Testis (tissue), 3 donors: Measurements from ENCODE around the gene SYF2. TPM values are rescaled to one million over a fixed set of nuclear protein-coding genes. Genes with fewer than 3 reads are reported as not detected.
A peak's percentile ranks its signal among the peaks of the same experiment; 100 is the strongest.
"Not testable (repeated sequence)": the region's sequence is repeated elsewhere in the genome, so short reads cannot be mapped to it uniquely, and the experiment has no call there.

ENCODE experiments used
- DNase-seq: peaks from one replicate; pipeline ENCODE4 v3.0.0-alpha.2; 2019
- H3K27ac ChIP-seq, 2 donors: fragments of 200-600 bp; sonication (generic); one replicate each; pipeline ENCODE4 v1.5.1; 2019
- H3K27me3 ChIP-seq: fragments of 200-600 bp; sonication (generic); one replicate; pipeline ENCODE4 v1.5.1; 2019
- H3K36me3 ChIP-seq: fragments of 200-600 bp; sonication (generic); one replicate; pipeline ENCODE4 v1.5.1; 2017; ENCODE audit warnings: low read depth; ENCODE audit errors: missing control alignments
- H3K4me1 ChIP-seq: fragments of 200-600 bp; sonication (generic); one replicate; pipeline ENCODE4 v1.5.1; 2019
- H3K4me3 ChIP-seq, 2 donors: fragments of 200-600 bp; sonication (generic); one replicate each; pipeline ENCODE4 v1.5.1; 2017 to 2019
- H3K9me3 ChIP-seq: fragments of 200-600 bp; sonication (generic); one replicate; pipeline ENCODE4 v1.5.1; 2017
- POLR2A ChIP-seq: fragments of 450-650 bp; IDR thresholded peaks from one replicate; pipeline ENCODE4 v1.6.1; 2017; ENCODE audit warnings: antibody characterized with exemption, mild to moderate bottlenecking, moderate library complexity
- WGBS, 2 donors: methylation state at CpG; one replicate each; pipeline ENCODE4 v1.1.5; 2018; 5-methylcytosine and 5-hydroxymethylcytosine counted together
- intact Hi-C: fragments of 100-400 bp; cut with DNase I; formaldehyde crosslinking; loops from one replicate; pipeline ENCODE4 v1.15.1; 2023; ENCODE audit warnings: low total_unique reads
- polyA plus RNA-seq: library from polyadenylated mRNA; stranded (reverse); fragments of 350-450 nt; fragmentation: Illumina TruSeq; extraction: RNeasy Lipid Tissue Mini Kit (QIAGEN cat#74804); gene quantifications from one replicate; pipeline ENCODE4 v1.2.3, GENCODE V29; 2014; ENCODE audit warnings: low read depth, low replicate concordance; ENCODE audit not compliant: insufficient read depth
- total RNA-seq, 2 donors: library from RNA; depleted of rRNA; stranded (reverse); fragments of >200 nt; gene quantifications; one replicate each; pipeline ENCODE4 v1.2.3, GENCODE V29; 2016
- TF ChIP-seq, protein P1 (sequence below), 3 experiments: fragments of 450-650 bp in 2 of 3; fragments of 200-600 bp in 1 of 3; sonication (generic) in 1 of 3; IDR thresholded peaks; one replicate each; pipeline ENCODE4 v1.5.1; 2016 to 2019; ENCODE audit warnings: antibody characterized with exemption in 3 of 3, mild to moderate bottlenecking in 2 of 3, moderate library complexity in 1 of 3

Gene SYF2
- total and polyA plus RNA-seq, 3 donors from 2014 or later = 33.9 to 40.7 (median 38.2) TPM

DNA sequence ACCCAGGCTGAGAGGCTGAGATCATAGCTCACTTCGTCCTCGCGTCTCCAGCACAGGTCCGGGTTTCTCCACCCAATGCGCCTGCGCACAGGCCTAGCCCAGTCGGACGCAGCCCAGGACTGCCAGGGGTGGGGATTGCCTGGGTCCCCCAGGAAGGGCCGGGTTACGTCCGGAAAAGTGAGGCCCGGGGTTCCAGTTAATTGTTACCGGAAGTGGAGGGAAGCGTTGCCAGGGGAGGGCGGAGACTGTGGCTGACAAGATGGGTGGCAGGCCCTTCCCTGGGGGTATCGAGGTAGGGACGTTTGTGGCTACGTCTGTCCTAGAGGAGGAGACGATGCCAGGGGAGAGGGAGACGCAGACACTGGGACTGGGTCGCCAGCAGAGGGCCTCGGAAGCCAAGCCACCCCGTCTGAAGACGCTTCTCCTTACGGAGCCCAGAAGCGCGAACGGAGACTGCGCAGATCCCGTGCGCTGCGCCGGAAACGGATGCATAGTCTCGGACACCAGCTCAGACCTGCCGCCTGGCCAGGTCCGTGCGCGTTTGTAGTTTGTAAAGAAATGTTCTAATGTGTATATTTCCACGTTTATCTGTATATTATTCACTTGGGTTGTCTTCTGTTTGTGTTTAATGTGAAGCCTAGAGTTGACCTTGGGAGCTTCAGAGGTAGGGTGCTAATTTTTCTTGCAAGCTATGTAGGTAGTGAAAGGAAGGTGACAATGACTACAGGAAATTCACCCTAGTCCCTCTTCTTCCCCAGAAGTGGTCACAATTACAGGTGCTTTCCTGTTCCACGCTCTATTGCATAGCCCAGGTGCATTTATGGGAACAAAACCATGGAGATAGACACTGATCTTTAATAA lies 7.6 kb upstream of the SYF2 start:
- no peak for TF ChIP-seq POLR2A
- TF ChIP-seq, protein P1, sequence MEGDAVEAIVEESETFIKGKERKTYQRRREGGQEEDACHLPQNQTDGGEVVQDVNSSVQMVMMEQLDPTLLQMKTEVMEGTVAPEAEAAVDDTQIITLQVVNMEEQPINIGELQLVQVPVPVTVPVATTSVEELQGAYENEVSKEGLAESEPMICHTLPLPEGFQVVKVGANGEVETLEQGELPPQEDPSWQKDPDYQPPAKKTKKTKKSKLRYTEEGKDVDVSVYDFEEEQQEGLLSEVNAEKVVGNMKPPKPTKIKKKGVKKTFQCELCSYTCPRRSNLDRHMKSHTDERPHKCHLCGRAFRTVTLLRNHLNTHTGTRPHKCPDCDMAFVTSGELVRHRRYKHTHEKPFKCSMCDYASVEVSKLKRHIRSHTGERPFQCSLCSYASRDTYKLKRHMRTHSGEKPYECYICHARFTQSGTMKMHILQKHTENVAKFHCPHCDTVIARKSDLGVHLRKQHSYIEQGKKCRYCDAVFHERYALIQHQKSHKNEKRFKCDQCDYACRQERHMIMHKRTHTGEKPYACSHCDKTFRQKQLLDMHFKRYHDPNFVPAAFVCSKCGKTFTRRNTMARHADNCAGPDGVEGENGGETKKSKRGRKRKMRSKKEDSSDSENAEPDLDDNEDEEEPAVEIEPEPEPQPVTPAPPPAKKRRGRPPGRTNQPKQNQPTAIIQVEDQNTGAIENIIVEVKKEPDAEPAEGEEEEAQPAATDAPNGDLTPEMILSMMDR (IDR thresholded peaks at IDR 0.05) = peak; percentile 39 to 74 (median 74)
- H3K27me3 ChIP-seq = no peaks in the 10 kb centered on the region
- no peaks in the 10 kb centered on the region for H3K9me3 ChIP-seq
- H3K4me3 ChIP-seq = peak overlapping the region; percentile 60 to 64
- peak overlapping the region; percentile 86 to 92 for H3K27ac ChIP-seq
- H3K4me1 ChIP-seq = peaks cover 8% of the 10 kb centered on the region
- 1% methylated on average over 22 to 41 of the region's 41 CpGs for WGBS, 2 donors
- intact Hi-C loops = no loop called here
- no peaks in the 10 kb centered on the region for H3K36me3 ChIP-seq
- DNase-seq = peak; percentile 92

DNA sequence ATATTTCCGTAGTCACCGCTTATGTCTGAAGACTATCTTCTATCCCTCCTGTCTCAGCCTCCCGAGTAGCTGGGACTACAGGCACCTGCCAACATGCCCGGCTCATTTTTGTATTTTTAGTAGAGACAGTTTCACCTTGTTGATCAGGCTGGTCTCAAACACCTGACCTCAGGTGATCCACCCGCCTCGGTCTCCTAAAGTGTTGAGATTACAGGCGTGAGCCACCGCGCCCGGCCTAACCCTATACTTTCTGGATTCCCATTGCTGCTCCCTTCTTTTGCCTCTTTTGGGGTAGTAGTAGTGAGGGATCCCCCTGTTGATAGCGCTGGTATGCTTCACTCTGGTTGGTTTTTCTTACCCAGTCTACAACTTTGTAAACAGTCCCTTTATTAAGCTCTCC lies 5.7 kb upstream of the SYF2 start:
- WGBS, 2 donors = 92 to 96% methylated on average over 11 of the region's 11 CpGs
- no peaks in the 10 kb centered on the region for H3K27me3 ChIP-seq
- peaks cover 14% of the 10 kb centered on the region for H3K4me1 ChIP-seq
- intact Hi-C loops = no loop called here
- DNase-seq = no peak
- no peak overlapping the region for H3K27ac ChIP-seq
- TF ChIP-seq POLR2A = no peak
- TF ChIP-seq, protein P1 (IDR thresholded peaks at IDR 0.05) = no peak
- H3K4me3 ChIP-seq = no peak overlapping the region
- H3K9me3 ChIP-seq = no peaks in the 10 kb centered on the region
- H3K36me3 ChIP-seq = no peaks in the 10 kb centered on the region

DNA sequence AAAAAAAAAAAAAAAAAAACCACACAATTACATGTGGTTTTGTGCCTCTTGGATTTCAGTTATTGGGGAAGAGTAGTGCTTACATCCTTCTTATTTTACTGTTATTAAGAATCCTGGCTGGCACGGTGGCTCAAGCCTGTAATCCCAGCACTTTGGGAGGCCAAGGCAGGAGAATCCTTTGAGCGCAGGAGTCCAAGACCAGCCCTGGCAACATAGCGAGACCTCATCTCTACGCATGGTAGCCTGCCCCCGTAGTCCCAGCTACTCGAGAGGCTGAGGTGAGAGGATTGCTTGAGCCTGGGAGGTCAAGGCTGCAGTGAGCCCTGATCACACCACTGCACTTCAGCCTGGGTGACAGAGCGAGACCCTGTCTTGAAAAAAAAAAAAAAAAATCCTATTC lies 4.0 kb upstream of the SYF2 start:
- peaks cover 19% of the 10 kb centered on the region for H3K4me1 ChIP-seq
- intact Hi-C loops, H3K27ac ChIP-seq, H3K27me3 ChIP-seq, DNase-seq, H3K36me3 ChIP-seq, H3K4me3 ChIP-seq, H3K9me3 ChIP-seq: not testable (repeated sequence)
- 88 to 92% methylated on average over 7 of the region's 7 CpGs for WGBS, 2 donors

DNA sequence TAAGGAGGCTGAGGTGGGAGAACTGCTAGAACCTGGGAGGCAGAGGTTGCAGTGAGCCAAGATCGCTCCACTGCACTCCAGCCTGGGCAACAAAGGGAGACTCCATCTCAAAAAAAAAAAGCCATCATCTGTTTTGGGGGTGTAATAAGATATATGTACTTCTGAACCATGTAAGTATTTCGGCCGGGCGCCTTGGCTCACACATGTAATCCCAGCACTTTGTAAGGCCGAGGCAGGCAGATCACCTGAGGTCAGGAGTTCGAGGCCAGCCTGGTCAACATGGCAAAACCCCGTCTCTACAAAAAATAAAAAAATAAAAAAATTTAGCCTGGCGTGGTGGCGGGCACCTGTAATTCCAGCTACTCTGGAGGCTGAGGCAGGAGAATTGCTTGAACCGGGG lies 3.1 kb upstream of the SYF2 start:
- H3K27ac ChIP-seq, H3K36me3 ChIP-seq, H3K9me3 ChIP-seq, intact Hi-C loops, H3K4me3 ChIP-seq, DNase-seq, H3K27me3 ChIP-seq: not testable (repeated sequence)
- 96 to 97% methylated on average over 10 of the region's 10 CpGs for WGBS, 2 donors
- peaks cover 15% of the 10 kb centered on the region for H3K4me1 ChIP-seq

DNA sequence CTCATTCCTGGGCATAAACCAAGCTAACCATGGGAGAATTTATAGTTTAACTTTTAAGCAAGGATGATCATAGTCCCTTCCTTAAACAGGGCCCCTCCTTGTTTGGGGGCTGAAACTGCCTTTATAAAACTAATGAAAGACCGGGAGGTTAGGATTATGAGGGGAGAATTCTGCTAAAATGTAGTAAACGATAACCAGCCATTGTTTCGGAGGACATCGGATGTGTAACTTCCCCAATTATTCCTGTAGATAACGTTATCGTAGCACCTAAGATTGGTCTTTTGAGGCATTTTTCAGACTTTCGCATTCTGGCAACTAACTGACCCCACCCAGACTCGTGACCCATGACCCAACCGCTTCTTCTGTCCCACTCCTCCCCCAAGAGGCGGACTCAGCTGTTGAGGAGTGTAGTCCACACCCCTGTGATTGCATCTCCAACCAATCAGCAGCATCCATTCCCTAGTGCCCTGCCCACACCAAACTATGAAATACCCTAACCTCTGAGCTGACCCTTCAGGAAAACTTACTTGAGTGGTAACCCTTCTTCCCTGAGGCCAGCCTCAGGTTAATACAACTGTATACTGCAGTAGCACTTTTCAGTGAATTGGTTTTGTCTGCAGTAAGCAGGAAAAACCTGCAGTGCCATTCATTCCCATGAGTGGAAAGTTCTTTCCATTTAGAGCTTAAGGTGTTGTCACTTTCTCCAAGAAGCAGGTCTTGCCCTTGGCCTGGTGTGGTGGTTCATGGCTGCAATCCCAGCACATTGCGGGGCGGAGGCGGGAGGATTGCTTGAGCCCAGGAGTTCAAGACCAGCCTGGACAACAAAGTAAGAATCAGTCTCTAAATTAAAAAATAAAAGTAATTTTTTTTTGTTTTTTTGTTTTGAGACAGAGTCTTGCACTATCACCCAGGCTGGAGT lies 823 bp upstream of the SYF2 start:
- no peaks in the 10 kb centered on the region for H3K27me3 ChIP-seq
- peak overlapping the region; percentile 73 to 74 for H3K4me3 ChIP-seq
- TF ChIP-seq POLR2A = no peak
- TF ChIP-seq, protein P1 (IDR thresholded peaks at IDR 0.05) = no peak
- H3K9me3 ChIP-seq = no peaks in the 10 kb centered on the region
- H3K36me3 ChIP-seq = no peaks in the 10 kb centered on the region
- peaks cover 13% of the 10 kb centered on the region for H3K4me1 ChIP-seq
- peak overlapping the region; percentile 90 to 96 for H3K27ac ChIP-seq
- peak; percentile 95 for DNase-seq
- intact Hi-C loops = no loop called here
- WGBS, 2 donors = 12 to 23% methylated on average over 13 of the region's 13 CpGs
